ENCODE measurements around the gene SPTBN2.

DNA sequence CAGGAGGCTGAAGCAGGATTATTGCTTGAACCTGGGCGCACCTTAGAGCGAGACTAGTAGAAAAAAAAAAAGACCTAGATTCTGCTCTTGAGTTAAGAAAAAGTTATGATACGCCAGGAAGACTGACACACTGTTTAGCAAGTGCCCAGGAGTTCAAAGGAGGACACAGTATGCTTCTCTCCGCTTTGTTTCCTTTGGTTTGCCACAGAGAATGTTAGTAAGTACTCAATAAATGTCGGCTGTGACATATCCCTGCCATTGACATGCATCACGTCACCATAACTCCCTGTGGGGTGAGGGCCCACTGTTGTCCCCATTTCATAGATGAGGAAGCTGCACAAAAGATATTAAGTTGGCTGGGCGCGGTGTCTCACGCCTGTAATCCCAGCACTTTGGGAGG, 7.1 kb downstream of the SPTBN2 start:
- TF ChIP-seq, protein P1, sequence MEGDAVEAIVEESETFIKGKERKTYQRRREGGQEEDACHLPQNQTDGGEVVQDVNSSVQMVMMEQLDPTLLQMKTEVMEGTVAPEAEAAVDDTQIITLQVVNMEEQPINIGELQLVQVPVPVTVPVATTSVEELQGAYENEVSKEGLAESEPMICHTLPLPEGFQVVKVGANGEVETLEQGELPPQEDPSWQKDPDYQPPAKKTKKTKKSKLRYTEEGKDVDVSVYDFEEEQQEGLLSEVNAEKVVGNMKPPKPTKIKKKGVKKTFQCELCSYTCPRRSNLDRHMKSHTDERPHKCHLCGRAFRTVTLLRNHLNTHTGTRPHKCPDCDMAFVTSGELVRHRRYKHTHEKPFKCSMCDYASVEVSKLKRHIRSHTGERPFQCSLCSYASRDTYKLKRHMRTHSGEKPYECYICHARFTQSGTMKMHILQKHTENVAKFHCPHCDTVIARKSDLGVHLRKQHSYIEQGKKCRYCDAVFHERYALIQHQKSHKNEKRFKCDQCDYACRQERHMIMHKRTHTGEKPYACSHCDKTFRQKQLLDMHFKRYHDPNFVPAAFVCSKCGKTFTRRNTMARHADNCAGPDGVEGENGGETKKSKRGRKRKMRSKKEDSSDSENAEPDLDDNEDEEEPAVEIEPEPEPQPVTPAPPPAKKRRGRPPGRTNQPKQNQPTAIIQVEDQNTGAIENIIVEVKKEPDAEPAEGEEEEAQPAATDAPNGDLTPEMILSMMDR (IDR thresholded peaks at IDR 0.05), result no peak
- TF ChIP-seq POLR2A (IDR thresholded peaks at IDR 0.05), result no peak
- no peak for TF ChIP-seq EP300 (IDR thresholded peaks at IDR 0.05)

Measured in tibial nerve (tissue), 4 donors.